Fibroblast of villous mesenchyme (primary cell): ENCODE measurements around the gene NCOR1. TPM values are rescaled to one million over a fixed set of nuclear protein-coding genes. Genes with fewer than 3 reads are reported as not detected.

ENCODE experiments used
- DNase-seq: peaks from one replicate; pipeline ENCODE4 v3.0.0-alpha.2; 2010; ENCODE audit warnings: low read depth
- H3K4me3 ChIP-seq: 2 replicates; pipeline ENCODE4 v1.5.1; 2011; ENCODE audit warnings: low read depth, mild to moderate bottlenecking, low read length
- total RNA-seq: library from RNA; depleted of rRNA; stranded (reverse); fragments of >200 nt; gene quantifications from 2 replicates; pipeline ENCODE4 v1.2.3, GENCODE V29; 2012
- TF ChIP-seq, protein P1 (sequence below): IDR thresholded peaks from 2 replicates; pipeline ENCODE4 v1.5.1; 2012; ENCODE audit warnings: low read depth, mild to moderate bottlenecking, low read length; ENCODE audit not compliant: insufficient read depth

Gene NCOR1
- total RNA-seq, 1 donor, result 83.3 TPM

DNA sequence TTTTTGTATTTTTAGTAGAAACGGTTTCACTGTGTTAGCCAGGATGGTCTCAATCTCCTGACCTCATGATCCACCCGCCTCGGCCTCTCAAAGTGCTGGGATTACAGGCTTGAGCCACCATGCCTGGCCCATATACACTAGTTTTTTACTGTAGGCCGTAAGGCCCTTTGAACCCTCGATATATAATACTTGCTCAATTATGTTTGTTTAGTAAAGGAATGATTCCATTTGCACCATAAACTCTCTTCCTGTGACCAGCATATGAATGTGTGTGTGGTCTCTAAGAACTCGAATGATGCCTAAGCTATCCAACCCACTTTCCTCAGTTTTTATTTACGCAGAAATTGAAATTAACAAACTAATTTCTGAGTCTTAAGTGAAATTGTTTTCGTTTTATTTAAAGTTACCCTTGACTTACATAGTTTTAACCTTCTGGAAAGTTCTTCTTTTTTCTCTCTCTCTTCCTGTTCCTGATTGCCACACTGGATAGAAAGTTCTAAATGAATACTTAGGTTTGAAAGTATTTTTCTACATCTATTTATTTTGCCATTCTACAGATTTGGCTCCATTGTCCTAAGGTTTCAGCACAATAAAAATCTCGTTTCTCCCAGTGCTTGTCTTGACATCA lies 39.6 kb upstream of the NCOR1 start:
- no peak overlapping the region for H3K4me3 ChIP-seq
- DNase-seq, result no peak
- TF ChIP-seq, protein P1, sequence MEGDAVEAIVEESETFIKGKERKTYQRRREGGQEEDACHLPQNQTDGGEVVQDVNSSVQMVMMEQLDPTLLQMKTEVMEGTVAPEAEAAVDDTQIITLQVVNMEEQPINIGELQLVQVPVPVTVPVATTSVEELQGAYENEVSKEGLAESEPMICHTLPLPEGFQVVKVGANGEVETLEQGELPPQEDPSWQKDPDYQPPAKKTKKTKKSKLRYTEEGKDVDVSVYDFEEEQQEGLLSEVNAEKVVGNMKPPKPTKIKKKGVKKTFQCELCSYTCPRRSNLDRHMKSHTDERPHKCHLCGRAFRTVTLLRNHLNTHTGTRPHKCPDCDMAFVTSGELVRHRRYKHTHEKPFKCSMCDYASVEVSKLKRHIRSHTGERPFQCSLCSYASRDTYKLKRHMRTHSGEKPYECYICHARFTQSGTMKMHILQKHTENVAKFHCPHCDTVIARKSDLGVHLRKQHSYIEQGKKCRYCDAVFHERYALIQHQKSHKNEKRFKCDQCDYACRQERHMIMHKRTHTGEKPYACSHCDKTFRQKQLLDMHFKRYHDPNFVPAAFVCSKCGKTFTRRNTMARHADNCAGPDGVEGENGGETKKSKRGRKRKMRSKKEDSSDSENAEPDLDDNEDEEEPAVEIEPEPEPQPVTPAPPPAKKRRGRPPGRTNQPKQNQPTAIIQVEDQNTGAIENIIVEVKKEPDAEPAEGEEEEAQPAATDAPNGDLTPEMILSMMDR, result no peak

DNA sequence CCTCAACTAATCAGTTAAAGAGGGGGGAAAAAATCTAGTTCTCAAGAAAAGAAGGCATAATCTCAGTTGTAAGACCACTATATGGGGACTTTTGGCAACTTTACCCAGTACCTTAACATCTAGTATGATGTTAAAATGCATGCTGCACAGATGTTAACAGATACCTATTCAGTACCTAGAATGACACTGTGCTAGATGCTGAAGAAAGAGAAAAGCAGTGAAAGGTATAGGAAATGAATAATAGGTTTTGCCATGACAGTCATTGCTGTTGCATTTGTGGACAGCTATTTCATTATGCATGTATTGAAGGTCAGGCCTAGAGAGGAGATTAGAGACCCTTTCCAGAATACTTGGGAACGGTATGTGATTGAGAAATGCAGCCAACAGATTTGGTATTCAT lies 36.2 kb upstream of the NCOR1 start:
- no peak for DNase-seq
- TF ChIP-seq, protein P1, result no peak
- H3K4me3 ChIP-seq, result no peak overlapping the region

DNA sequence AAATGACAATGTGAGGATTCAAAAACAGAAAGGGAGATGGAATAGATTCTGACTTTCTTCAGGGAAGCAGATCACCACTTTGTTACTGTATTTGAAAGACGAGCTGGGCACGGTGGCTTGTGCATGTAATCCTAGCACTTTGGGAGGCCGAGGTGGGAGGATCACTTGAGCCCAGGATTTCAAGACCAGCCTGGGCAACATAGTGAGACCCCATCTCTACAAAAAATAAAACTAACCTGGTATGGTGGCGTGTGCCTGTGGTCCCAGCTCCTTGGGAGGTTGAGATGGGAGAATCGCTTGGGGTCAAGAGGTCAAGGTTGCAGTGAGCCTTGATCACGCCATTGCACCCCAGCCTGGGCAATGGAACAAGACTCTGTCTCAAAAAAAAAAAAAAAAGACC lies 35.7 kb upstream of the NCOR1 start:
- DNase-seq, result no peak
- no peak overlapping the region for H3K4me3 ChIP-seq
- TF ChIP-seq, protein P1, result no peak

DNA sequence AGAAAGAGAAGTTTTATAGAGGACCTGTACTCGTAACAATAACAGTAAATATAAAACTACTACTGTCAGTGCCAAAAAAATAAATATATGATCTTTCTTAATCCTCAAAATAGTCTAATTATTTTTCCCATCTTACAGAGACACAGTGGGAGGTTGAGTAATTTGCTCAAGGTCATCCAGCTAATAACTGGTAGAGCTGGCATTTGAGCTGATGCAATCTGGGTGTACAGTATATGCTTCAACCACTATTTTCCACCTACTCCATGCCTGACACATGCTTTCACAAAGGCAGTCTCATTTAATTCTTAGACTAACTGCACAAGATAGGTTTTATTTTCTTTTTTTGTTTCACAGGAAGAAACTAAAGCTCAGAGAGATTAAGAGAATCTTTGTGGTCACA lies 35.3 kb upstream of the NCOR1 start:
- peak; percentile 74 for DNase-seq
- TF ChIP-seq, protein P1, result no peak
- H3K4me3 ChIP-seq, result no peak overlapping the region

DNA sequence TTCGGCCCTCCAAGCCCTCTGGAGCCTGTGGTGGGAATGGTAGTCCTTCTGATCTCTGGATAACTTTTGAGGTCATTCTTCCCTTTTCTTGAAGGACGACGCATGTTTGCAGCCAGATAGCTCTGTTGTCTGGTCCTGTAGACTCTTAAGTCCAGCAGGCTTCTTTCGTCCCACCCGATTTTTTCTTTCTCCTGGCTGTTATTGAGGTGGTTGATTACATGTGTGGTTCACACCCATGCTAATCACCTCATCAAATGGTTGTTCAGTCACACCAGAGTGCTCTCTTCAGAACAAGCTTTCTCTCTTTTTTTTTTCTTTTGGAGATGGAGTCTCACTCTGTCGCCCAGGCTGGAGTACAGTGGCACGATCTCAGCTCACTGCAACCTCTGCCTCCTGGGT lies 32.3 kb upstream of the NCOR1 start:
- no peak overlapping the region for H3K4me3 ChIP-seq
- TF ChIP-seq, protein P1, result no peak
- DNase-seq, result no peak

DNA sequence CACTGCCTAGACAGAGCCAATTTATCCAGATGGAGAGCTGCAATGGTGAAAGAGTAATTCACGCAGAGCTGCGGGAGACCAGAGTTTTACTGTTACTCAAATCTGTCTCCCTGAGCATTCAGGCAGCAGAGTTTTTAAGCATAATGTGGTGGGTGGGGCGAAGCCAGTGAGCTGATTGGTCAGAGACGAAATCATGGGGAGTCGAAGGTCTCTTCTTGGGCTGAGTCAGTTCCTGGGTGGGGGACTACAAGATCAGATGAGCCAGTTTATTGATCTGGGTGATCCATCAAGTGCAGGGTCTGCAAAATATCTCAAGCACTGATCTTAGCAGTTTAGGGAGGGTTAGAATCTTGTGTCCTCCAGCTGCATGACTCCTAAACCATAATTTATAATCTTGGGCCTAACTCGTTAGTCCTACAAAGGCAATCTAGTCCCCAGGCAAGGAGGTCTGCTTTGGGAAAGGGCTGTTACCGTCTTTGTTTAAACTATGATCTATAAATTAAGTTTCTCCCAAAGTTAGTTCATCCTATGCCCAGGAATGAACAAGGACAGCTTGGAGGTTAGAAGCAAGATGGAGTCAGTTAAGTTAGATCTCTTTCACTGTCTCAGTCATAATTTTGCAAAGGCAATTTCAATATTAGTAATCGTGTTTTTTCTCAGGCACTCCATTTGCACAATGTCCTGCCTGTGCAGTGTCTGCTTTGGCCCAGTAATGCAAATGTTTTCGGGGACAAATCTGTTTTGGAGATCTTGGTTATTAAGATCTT lies 28.6 kb upstream of the NCOR1 start:
- DNase-seq, result peak; percentile 53
- TF ChIP-seq, protein P1, result no peak
- H3K4me3 ChIP-seq, result no peak overlapping the region
